ENCODE measurements around the gene CLINT1. TPM values are rescaled to one million over a fixed set of nuclear protein-coding genes. Genes with fewer than 3 reads are reported as not detected.

The CLINT1 gene
- total and polyA plus RNA-seq, 9 donors: 27.4 to 67.8 (median 50.3) TPM

DNA sequence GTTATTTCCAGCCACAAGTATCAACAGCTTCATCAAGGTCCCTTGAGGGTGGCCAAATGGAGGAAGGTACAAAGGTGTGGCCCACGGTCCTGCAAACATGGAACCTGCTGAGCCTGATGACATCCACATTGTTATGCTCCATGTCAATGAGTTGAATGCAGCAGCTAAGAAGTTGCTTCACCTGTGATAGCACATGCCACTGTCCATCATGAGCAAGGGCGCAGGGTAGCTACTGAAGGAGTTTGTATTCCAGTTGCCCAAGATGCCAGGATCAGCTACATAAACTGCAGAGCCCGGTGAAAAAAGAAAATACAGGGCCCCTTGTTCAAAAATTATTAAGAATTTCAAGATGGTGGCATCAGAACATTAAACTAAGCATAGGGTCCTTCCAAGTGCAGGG, 91.3 kb downstream of the CLINT1 start:
- 65 to 100% (median 78%) methylated on average over 3 of the region's 3 CpGs for WGBS, 3 donors
- no peaks in the 10 kb centered on the region for H3K4me1 ChIP-seq (ENCODE audit: insufficient read depth)
- intact Hi-C loops (cut with DNase I): no loop called here

DNA sequence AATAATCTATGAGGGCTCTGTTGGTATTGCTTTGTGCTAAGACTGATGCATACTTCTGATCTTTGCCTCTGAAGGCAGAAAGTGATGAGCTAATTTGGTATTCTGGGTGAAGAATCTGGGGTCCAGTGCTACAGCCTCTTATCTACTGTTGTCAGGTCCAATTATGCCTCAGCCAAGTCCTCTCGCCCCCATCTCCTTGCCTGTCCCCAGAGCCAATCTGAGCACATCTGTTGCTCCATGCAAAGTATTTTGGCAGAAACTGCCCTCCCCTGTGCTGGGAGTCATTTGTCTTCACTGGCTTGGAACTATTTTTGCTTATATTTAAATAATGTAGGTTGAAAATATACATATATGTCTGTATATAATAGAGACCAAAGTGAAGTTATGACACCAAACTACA, 92.0 kb downstream of the CLINT1 start:
- intact Hi-C loops (cut with DNase I): no loop called here
- 53 to 60% (median 57%) methylated on average over 1 of the region's 1 CpG for WGBS, 3 donors

More for the DNA sequence above, 91.3 kb downstream of the CLINT1 start:
- H3K4me3 ChIP-seq: no peak overlapping the region
- no peak for DNase-seq
- H3K27ac ChIP-seq: no peak overlapping the region
- no peaks in the 10 kb centered on the region for H3K27me3 ChIP-seq
- H3K9me3 ChIP-seq: no peaks in the 10 kb centered on the region
- TF ChIP-seq EP300 (IDR thresholded peaks at IDR 0.05) (no peak), CTCF (IDR thresholded peaks at IDR 0.05) (no peak), POLR2A (IDR thresholded peaks at IDR 0.05) (no peak)
- no peaks in the 10 kb centered on the region for H3K36me3 ChIP-seq

DNA sequence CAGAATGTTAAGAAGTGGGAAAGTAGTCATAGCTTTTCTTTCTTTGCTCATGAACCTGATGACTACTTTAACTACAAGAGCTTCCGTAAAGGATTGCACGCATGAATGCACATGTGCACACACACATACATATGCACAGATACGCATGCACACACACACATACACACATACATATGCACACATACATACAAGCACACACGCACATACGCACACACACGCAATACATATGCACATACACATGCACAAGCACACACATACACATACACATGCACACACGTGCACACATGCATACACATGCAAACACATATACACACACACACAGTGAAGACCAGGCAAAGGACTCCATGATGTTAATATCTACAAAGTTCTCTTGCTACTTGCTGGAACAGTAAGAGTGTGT, 92.5 kb downstream of the CLINT1 start:
- no peak for DNase-seq
- Histone ChIP-seq H3K27ac (no peak overlapping the region), H3K9me3 (no peaks in the 10 kb centered on the region), H3K27me3 (no peaks in the 10 kb centered on the region), H3K4me1 (ENCODE audit: insufficient read depth) (no peaks in the 10 kb centered on the region), H3K4me3 (no peak overlapping the region), H3K36me3 (no peaks in the 10 kb centered on the region)
- TF ChIP-seq POLR2A (IDR thresholded peaks at IDR 0.05) (no peak), EP300 (IDR thresholded peaks at IDR 0.05) (no peak)
- 94 to 97% (median 95%) methylated on average over 7 of the region's 7 CpGs for WGBS, 3 donors
- intact Hi-C loops (cut with DNase I): no loop called here

More for the DNA sequence above, 92.0 kb downstream of the CLINT1 start:
- H3K27ac ChIP-seq: no peak overlapping the region
- no peaks in the 10 kb centered on the region for H3K4me1 ChIP-seq (ENCODE audit: insufficient read depth)
- H3K27me3 ChIP-seq: no peaks in the 10 kb centered on the region
- DNase-seq: no peak
- no peak for TF ChIP-seq EP300 (IDR thresholded peaks at IDR 0.05)
- TF ChIP-seq CTCF (IDR thresholded peaks at IDR 0.05): no peak
- TF ChIP-seq POLR2A (IDR thresholded peaks at IDR 0.05): no peak
- no peaks in the 10 kb centered on the region for H3K9me3 ChIP-seq
- H3K36me3 ChIP-seq: no peaks in the 10 kb centered on the region
- H3K4me3 ChIP-seq: no peak overlapping the region

DNA sequence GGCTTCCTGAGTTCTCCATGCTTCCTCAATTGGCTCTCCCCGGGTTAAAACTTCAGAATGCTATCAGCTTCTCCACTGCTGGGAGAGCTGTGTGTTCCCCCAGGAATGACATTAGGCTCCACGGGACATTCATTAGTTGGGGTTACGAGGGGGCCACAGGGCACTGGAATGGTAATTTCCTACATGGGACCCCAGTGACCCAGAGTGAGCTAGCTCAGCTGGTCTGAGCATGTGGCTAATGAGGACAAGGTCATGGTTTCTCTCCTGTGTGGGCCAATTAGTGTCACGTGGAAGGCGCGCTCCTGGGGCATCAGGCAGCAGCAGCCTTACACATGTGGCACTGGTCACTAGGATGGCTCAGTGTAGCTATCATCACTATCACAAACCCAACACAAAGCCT, 94.4 kb downstream of the CLINT1 start:
- Histone ChIP-seq H3K4me3 (no peak overlapping the region), H3K36me3 (no peaks in the 10 kb centered on the region), H3K27ac (no peak overlapping the region), H3K9me3 (no peaks in the 10 kb centered on the region), H3K4me1 (ENCODE audit: insufficient read depth) (no peaks in the 10 kb centered on the region), H3K27me3 (no peaks in the 10 kb centered on the region)
- no peak for DNase-seq
- TF ChIP-seq EP300 (IDR thresholded peaks at IDR 0.05) (no peak), CTCF (IDR thresholded peaks at IDR 0.05) (no peak), POLR2A (IDR thresholded peaks at IDR 0.05) (no peak)
- intact Hi-C loops (cut with DNase I): loop anchor here in 2 of 4 donors (5.0 kb wide), 1 partner anchor 1368 kb away; no protein-coding TSS in a partner anchor
- 69 to 83% (median 80%) methylated on average over 6 of the region's 6 CpGs for WGBS, 3 donors

DNA sequence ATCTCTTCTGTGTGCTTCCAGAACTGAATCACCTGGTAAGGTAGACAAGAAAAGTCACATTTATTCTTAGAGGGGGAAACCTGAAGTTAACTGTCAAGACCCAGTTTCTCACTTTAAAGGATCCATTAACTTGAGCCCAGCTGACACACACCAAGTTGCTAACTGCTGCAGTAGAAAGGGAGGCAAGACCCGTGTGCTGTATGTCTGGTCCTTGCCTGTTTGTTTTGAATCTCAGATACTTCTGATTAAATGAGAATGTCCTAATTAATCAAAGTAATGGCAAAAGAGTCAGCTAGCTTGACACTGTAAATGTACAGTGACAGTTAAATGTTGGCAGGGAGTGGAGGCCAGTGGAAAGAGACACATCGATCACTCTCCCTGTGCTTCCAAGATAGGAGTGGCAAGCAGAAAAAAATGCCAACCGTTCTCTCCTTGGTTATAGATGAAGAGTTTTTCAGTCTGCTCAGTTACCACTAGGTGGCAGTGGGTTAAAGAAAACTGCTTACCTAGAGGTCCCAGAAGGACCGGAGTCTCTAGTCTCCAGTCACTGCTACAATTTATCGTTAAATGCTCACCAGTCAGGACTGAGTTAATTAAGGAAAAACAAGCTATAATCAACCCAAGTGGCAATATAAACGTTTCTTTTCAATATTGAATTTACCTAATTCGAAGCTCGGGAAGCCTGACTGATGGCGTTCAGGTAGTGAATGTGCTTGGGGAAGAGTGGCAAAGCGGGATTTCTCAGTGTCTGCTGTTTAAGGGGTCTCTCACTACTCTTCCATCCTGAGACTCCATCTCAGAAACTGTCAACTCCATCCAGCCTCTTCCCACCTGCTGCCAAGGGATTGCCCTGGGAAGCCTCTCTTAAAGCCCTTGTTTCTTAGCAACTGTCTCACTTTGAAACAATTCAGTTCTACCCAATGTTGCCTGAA, 97.0 kb downstream of the CLINT1 start:
- Histone ChIP-seq H3K9me3 (no peaks in the 10 kb centered on the region), H3K4me3 (no peak overlapping the region), H3K27ac (no peak overlapping the region), H3K27me3 (no peaks in the 10 kb centered on the region), H3K4me1 (ENCODE audit: insufficient read depth) (no peaks in the 10 kb centered on the region), H3K36me3 (no peaks in the 10 kb centered on the region)
- intact Hi-C loops (cut with DNase I): loop anchor here in 2 of 4 donors (5.0 kb wide), 1 partner anchor 1370 kb away; no protein-coding TSS in a partner anchor
- DNase-seq: peak in 1 of 5 donors; percentile 33
- TF ChIP-seq CTCF (IDR thresholded peaks at IDR 0.05) (peak; percentile 15 to 64 (median 36)), EP300 (IDR thresholded peaks at IDR 0.05) (no peak), POLR2A (IDR thresholded peaks at IDR 0.05) (no peak)
- 27 to 31% (median 30%) methylated on average over 10 of the region's 10 CpGs for WGBS, 3 donors
